NCI-H82 (cell line): ENCODE data around the gene HK2.
A peak's percentile ranks its signal among the peaks of the same experiment; 100 is the strongest.
"Not testable (repeated sequence)": the region's sequence is repeated elsewhere in the genome, so short reads cannot be mapped to it uniquely, and the experiment has no call there.

Experiments
- DNase-seq: peaks from one replicate; lab custom pipeline; 2025; lab: John Stamatoyannopoulos, UW

HK2 gene

GRCh38 chr2:74833418-74834233 is at the start of gene HK2:
Gene HK2, plus strand, starts transcription at chr2:74834127. Its CDS starts 454 bp downstream, at chr2:74834581.
- DNase-seq, result peak; percentile 97

- no peak for DNase-seq
These were observed 44.7 kb upstream of the HK2 start for GRCh38 chr2:74789271-74789670.

- DNase-seq, result peak; percentile 9
These were observed 41.6 kb upstream of the HK2 start for GRCh38 chr2:74792282-74792681.

DNA sequence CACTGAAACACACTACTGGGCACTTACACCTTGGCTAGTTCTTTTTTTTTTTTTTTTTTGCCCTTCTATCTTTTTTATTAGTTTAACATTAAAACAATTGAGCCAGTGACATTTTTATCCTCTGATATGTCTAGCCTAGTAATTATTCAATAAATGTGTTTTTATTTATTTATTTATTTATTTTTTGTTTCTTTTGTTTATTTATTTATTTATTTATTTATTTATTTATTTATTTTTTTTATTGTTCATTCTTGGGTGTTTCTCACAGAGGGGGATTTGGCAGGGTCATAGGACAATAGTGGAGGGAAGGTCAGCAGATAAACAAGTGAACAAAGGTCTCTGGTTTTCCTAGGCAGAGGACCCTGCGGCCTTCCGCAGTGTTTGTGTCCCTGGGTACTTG is 39.0 kb upstream of the HK2 start:
- DNase-seq, result not testable (repeated sequence)

DNA sequence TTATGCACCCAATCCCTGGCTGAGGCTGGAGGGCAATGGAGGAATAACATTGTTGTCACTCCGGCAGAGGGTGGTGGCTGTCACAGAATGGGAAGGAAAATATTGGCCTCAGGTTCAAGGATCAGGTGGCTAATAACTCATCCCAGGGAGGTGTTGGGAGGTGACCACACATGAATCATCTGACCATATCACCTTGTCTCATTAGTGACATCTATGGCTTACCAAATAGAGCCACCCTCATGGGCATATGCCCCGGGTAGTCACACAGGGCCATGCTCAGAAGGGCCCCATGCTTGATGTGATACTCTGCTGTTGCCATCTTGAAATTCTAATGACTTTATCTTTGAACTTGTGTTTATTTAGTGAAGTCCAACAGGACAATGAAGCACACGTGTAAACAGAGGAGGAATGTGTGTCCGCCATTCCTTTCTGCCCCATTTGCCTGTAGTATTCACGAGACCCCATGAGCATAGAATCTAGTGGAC is 27.5 kb upstream of the HK2 start:
- DNase-seq, result no peak

DNA sequence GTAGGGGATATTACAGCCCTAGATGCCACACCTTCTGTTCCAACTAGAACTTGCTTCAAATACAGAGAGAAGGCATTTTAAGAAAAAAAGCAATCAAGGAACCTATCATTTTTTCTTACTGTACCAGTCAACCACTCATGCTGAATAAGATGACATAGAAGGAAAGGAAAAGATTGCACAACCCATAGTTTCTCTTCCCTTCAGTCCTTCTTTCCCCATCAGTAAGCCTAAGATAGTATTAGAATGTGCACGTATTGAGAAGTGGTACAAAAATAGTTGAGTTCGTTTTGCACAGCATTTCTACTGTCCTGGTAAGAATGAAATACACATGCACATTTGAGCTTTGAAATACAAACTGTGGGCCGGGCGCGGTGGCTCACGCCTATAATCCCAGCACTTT is 27.0 kb upstream of the HK2 start:
- no peak for DNase-seq

DNA sequence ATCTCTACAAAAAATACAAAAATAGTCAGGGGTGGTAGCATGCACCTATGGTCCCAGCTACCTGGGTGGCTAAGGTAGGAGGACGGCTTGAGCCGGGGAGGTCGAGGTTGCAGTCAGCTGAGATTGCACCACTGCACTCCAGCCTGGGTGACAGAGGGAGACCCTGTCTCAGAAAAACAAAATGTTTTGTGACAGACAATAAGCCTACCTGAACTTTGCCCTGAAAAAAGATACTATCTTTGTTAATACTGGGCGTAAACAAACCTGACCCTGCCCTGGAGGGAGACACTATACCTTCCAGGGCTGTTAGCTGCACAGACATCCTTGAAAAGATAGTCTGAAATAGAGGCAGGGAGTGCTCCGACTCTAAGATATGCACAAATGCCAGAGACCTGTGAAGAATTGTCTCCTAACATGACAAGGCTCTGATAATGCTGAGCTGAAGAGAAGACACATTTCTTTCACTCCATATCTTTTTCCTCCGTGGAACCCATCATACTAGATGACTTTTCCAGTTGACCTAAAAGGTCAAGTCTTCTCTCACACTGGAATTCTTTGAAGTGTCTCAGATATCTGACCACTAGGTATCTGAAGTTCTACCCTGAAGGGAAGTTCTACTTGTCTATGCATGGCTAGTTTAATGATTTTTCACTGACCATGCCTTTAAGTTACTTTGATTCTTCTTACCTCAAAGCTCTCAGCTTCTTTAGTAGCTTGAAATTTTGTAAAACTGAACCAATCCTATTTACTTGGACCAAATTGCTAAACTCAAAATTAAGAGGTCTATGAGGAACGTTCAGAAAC is 20.9 kb upstream of the HK2 start:
- no peak for DNase-seq

DNA sequence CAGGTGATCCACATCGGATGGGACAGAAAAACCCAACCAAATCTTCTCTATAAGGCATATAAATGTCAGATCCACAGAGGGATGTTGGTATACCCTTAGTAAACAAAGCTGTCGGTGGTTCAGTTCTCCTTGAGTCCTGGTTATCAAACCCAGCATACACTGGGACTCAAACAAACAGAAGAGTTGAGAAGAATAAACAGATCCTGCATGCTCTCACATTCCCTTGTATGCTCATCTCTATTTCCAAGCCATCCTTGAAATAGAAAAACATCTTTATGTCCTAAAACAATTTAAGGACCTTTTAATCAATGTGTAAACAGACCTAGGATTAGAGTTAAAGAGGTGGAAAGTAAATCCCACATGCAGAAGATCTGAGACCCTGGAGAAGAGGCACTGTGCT is 19.8 kb upstream of the HK2 start:
- no peak for DNase-seq

- DNase-seq, result no peak
These were observed 18.0 kb upstream of the HK2 start for GRCh38 chr2:74815941-74816340.

DNA sequence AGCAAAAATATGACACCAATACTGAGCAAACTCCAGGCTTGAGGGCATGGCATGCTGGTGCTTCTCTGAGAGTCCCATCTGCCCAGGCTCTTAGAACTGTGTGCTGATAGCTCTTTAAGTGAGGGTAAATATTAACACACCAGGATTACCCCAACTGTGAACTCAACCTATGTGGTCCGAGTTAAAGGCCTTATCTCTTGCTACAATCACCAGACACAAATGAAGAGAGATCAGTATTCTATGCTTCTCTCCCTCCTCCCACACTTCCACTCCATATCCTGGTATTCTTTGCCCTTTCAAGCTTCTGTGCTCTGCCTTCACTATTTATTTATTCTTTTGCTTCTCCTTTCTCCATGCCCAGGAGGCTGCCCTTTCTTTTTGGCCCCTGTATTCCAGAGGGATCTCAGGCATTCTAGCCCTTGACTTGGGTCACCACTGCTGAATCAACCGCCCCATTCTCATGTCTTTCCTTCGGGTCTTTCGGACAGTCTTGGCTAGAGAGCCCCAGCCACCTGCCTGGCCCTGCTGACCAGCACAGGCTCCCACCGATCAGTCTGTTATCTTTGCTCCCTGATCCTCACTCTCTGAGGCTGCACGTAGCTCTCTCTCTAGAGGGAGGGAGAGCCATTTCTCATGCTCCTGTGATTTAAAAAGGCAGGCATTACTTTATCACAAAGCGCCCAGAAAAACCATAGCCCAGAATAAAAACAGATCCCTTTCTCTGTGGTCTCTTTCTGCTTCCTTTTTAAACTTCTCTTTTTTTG is 17.2 kb upstream of the HK2 start:
- DNase-seq, result peak; percentile 34

DNA sequence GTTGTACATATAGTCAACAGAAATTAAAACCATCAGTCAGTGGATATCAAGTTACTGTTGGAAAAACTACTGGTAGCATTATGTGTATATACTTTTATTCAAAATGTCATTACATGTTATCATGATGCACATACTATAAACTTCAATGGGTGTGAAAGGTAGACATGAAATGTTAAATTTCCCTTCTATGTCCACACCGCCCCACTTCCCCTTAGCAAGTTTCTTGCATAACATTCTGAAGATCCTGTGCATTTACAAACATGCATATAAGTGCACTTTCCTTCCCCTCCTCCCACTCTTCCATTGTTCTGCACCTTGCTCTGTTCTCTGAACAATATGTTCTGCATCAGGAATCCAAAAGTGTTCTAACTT is 16.6 kb upstream of the HK2 start:
- no peak for DNase-seq

DNA sequence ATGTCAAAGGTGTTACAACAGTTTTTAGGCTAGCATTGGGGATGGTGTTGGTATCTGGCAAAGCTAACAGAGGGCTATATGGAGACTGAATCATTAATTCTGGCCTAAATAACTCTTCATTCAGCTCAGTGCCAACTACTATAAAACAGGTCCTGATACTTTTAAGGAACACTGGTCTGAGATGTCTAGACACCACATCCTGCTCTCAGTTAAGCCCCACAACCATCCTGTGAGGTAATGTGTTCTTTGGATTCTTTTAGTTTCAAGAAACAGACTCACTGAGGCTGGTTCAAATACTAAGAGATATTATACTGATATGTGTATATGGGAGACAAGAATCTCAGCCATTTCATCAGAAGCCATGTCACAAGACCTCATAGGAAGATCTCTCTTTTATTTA is 14.2 kb upstream of the HK2 start:
- DNase-seq, result no peak

DNA sequence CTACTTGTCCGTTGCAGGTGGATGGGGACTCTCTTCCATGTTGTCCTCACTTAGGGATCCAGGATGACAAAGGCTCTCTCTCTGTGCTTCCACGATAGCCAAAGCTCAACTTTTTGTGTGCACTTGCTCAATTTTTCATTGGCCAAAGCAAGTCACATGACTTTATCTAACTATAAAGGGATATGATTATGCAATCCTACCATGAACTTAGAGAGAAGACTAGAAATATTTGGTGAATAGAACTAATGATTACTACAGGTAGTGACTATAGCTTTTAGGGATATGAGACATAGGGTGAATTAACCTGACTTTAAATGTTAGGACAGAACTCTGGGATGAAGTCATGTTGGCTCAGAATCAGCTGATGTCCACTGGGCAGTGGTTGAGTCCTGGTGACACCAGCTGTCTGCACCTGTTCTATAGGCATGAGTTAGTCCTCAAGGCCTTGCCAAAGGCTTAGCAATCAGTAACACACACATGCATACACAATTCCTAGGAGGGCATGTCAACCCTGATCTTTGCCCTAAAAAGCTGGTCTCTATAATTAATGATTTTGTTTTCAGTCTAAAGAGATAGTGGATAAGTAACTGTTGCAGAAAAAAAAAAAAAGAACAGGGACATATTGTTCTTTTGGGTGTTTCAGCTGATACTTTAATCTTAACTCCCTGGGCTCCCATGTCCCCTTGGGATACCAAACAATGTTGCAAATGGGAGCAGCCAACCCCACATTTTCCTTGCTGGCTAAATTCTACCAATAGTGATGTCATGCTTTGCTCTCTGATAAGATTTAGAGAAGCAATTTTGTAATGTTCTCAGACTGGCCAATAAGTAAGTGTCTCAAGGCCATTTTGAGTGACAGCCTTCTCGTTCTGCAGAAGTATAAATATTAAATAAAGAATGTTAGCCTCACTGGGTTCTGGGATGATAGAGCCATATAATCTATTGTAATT is 12.5 kb upstream of the HK2 start:
- DNase-seq, result no peak

- peak; percentile 88 for DNase-seq
These were observed 11.0 kb upstream of the HK2 start for GRCh38 chr2:74822771-74823566.

DNA sequence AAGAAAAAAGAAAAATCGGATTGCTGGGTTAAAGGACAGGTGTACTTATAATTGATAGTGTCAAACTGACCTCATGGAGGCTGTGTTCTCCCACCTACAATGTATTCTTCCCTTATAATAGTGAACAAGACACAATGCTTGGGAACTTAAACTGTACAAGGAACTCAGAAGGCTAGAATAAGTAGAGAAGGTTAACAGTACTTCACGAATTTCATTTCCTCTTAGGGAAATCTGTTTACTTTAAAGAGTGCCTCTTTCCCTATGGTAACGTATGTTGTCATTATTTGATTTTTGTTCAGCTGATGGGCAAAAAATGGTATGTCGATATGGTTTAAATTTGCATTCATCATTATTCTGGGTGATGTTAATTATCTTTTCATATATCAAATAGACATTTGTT is 9.2 kb upstream of the HK2 start:
- no peak for DNase-seq

- DNase-seq, result peak; percentile 34
These were observed 5.4 kb upstream of the HK2 start for GRCh38 chr2:74828543-74828942.

GRCh38 chr2:74831693-74832530 is 2.0 kb upstream of the HK2 start:
- peak; percentile 23 for DNase-seq

DNA sequence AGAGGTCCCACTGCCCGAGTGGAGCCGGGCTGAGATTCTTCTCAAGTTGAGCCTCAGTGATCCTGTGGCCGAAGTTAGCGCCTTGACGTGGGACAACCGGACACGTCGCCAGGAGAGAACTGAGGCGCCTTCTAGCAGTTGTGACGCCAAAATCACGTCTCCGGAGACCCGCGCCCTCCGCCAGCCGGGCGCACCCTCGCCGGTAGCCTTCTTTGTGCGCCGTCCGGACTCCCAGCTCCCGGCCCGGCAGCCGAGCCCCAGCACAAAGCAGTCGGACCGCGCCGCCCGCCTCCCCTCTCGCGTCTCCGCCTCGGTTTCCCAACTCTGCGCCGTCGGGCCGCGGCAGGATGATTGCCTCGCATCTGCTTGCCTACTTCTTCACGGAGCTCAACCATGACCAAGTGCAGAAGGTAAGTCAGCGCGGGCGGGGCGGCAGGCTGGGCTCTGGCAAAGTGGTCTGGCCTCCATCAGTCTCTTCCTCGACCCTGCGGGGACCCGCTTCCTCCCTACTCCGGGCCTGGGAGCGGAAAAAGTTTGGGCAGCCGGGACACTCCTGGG is 386 bp downstream of the HK2 start:
- peak; percentile 56 for DNase-seq
